ENCODE data around the gene CHKB.
A peak's percentile ranks its signal among the peaks of the same experiment; 100 is the strongest.

CHKB gene

GRCh38 chr22:50562523-50563412 is 19.9 kb downstream of the CHKB start, which contains the start of gene SYCE3:
Gene SYCE3 (minus strand): TSS chr22:50562919. CDS start chr22:50556405, 6,514 bp downstream.
- ChIA-PET POLR2A (interaction anchor here (0.6 to 4.2 kb wide), 11 partner anchors 9 to 140 kb away, joined by 3 to 59 read pairs (median 3); partner anchors contain the start of genes CHKB and SCO2), CTCF (interaction anchor here (0.6 to 2.0 kb wide), 13 partner anchors 10 to 129 kb away, joined by 3 to 12 read pairs (median 5); partner anchors contain the start of genes KLHDC7B and SCO2)
- peak; percentile 54 for TF ChIP-seq ELF4 (IDR thresholded peaks at IDR 0.05)
- no peak for TF ChIP-seq ARNT (IDR thresholded peaks at IDR 0.05)
- no peak for TF ChIP-seq TARDBP (IDR thresholded peaks at IDR 0.05)
- TF ChIP-seq FOXK2 (IDR thresholded peaks at IDR 0.05), result no peak
- no peak for TF ChIP-seq LEF1 (IDR thresholded peaks at IDR 0.05; ENCODE audit: borderline replicate concordance)
- TF ChIP-seq L3MBTL2 (conservative IDR thresholded peaks at IDR 0.05), result no peak
- no peak for TF ChIP-seq CTBP1 (IDR thresholded peaks at IDR 0.05; ENCODE audit: borderline replicate concordance)
- no peak for TF ChIP-seq SUZ12 (IDR thresholded peaks at IDR 0.05)
- peak; percentile 98 for DNase-seq (ENCODE audit: extremely low spot score)

- no peak for DNase-seq (ENCODE audit: extremely low spot score)
- TF ChIP-seq ELF4 (IDR thresholded peaks at IDR 0.05) (no peak), NFRKB (IDR thresholded peaks at IDR 0.05) (no peak), LEF1 (IDR thresholded peaks at IDR 0.05; ENCODE audit: borderline replicate concordance) (no peak), L3MBTL2 (conservative IDR thresholded peaks at IDR 0.05) (no peak), CTBP1 (IDR thresholded peaks at IDR 0.05; ENCODE audit: borderline replicate concordance) (no peak), FOXM1 (IDR thresholded peaks at IDR 0.05; ENCODE audit: borderline replicate concordance) (no peak), FOXK2 (IDR thresholded peaks at IDR 0.05) (no peak), TARDBP (IDR thresholded peaks at IDR 0.05) (no peak), SP1 (IDR thresholded peaks at IDR 0.05) (no peak), ARNT (IDR thresholded peaks at IDR 0.05) (no peak), ZNF384 (IDR thresholded peaks at IDR 0.05) (no peak)
- TF ChIP-seq, protein P1, sequence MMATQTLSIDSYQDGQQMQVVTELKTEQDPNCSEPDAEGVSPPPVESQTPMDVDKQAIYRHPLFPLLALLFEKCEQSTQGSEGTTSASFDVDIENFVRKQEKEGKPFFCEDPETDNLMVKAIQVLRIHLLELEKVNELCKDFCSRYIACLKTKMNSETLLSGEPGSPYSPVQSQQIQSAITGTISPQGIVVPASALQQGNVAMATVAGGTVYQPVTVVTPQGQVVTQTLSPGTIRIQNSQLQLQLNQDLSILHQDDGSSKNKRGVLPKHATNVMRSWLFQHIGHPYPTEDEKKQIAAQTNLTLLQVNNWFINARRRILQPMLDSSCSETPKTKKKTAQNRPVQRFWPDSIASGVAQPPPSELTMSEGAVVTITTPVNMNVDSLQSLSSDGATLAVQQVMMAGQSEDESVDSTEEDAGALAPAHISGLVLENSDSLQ (IDR thresholded peaks at IDR 0.05), result no peak
- ChIA-PET CTCF (no interaction called here), POLR2A (no interaction called here)
These were observed 21.0 kb downstream of the CHKB start for GRCh38 chr22:50561401-50562358.

DNA sequence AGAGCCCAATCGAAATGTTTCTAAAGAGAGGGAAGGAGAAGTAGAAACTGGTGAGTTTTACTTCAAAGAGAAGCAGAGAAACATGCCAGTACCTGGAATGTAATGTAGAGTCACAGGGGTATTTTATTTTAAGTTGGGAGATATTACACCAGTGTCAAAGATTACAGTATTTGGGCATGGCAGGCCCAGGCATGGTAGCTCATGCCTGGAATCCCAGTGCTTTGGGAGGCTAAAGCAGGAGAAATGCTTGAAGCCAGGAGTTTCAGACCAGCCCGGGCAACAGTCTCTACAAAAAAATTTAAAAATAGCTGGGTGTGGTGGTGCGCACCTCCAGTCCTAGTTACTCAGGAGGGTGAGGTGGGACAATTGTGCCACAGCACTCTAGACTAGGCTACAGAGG is 22.6 kb downstream of the CHKB start:
- ChIA-PET CTCF (interaction anchor here (0.6 to 1.0 kb wide), 2 partner anchors 34 to 201 kb away, joined by 3 to 4 read pairs; partner anchors contain the start of gene SCO2), POLR2A (interaction anchor here (0.9 kb wide), 1 partner anchor 35 kb away, joined by 4 read pairs; the partner anchor contains the start of gene SCO2)
- TF ChIP-seq FOXM1 (IDR thresholded peaks at IDR 0.05; ENCODE audit: borderline replicate concordance), result no peak
- TF ChIP-seq LEF1 (IDR thresholded peaks at IDR 0.05; ENCODE audit: borderline replicate concordance), result no peak
- no peak for TF ChIP-seq SUZ12 (IDR thresholded peaks at IDR 0.05)
- TF ChIP-seq FOXK2 (IDR thresholded peaks at IDR 0.05), result no peak
- TF ChIP-seq NFRKB (IDR thresholded peaks at IDR 0.05), result no peak
- TF ChIP-seq L3MBTL2 (conservative IDR thresholded peaks at IDR 0.05), result no peak
- no peak for TF ChIP-seq ARNT (IDR thresholded peaks at IDR 0.05)
- no peak for TF ChIP-seq CTBP1 (IDR thresholded peaks at IDR 0.05; ENCODE audit: borderline replicate concordance)
- TF ChIP-seq SP1 (IDR thresholded peaks at IDR 0.05), result no peak
- TF ChIP-seq TARDBP (IDR thresholded peaks at IDR 0.05), result no peak
- TF ChIP-seq FOXA1 (IDR thresholded peaks at IDR 0.05), result no peak
- TF ChIP-seq, protein P1 (IDR thresholded peaks at IDR 0.05), result no peak
- TF ChIP-seq BHLHE40 (IDR thresholded peaks at IDR 0.05; ENCODE audit: borderline replicate concordance), result no peak
- no peak for TF ChIP-seq ELF4 (IDR thresholded peaks at IDR 0.05)
- no peak for TF ChIP-seq HDGF (IDR thresholded peaks at IDR 0.05; ENCODE audit: borderline replicate concordance)
- no peak for TF ChIP-seq ZNF384 (IDR thresholded peaks at IDR 0.05)
- no peak for DNase-seq (ENCODE audit: extremely low spot score)

- no peak for DNase-seq (ENCODE audit: extremely low spot score)
- no peak for TF ChIP-seq HDGF (IDR thresholded peaks at IDR 0.05; ENCODE audit: borderline replicate concordance)
- no peak for TF ChIP-seq ELF4 (IDR thresholded peaks at IDR 0.05)
- no peak for TF ChIP-seq FOXA1 (IDR thresholded peaks at IDR 0.05)
- TF ChIP-seq SP1 (IDR thresholded peaks at IDR 0.05), result no peak
- TF ChIP-seq L3MBTL2 (conservative IDR thresholded peaks at IDR 0.05), result no peak
- no peak for TF ChIP-seq FOXK2 (IDR thresholded peaks at IDR 0.05)
- TF ChIP-seq, protein P1 (IDR thresholded peaks at IDR 0.05), result no peak
- no peak for TF ChIP-seq SUZ12 (IDR thresholded peaks at IDR 0.05)
- TF ChIP-seq BHLHE40 (IDR thresholded peaks at IDR 0.05; ENCODE audit: borderline replicate concordance), result no peak
- TF ChIP-seq ARNT (IDR thresholded peaks at IDR 0.05), result no peak
- TF ChIP-seq CTBP1 (IDR thresholded peaks at IDR 0.05; ENCODE audit: borderline replicate concordance), result no peak
- TF ChIP-seq ZNF384 (IDR thresholded peaks at IDR 0.05), result no peak
- TF ChIP-seq TARDBP (IDR thresholded peaks at IDR 0.05), result no peak
- TF ChIP-seq NFRKB (IDR thresholded peaks at IDR 0.05), result no peak
- no peak for TF ChIP-seq LEF1 (IDR thresholded peaks at IDR 0.05; ENCODE audit: borderline replicate concordance)
- TF ChIP-seq FOXM1 (IDR thresholded peaks at IDR 0.05; ENCODE audit: borderline replicate concordance), result no peak
- ChIA-PET POLR2A (interaction anchor here (1.0 to 3.0 kb wide), 2 partner anchors 9 to 31 kb away, joined by 3 to 14 read pairs; partner anchors contain the start of gene SCO2), CTCF (interaction anchor here (1.0 kb wide), 1 partner anchor 11 kb away, joined by 4 read pairs; the partner anchor contains the start of gene KLHDC7B)
These were observed 25.9 kb downstream of the CHKB start for GRCh38 chr22:50556703-50557102.

Data from HEK293T (cell line).